Vagina (tissue), 2 donors: ENCODE results near the gene IBA57. TPM values are rescaled to one million over a fixed set of nuclear protein-coding genes. Genes with fewer than 3 reads are reported as not detected.

Experiments used
- DNase-seq, 2 donors: peaks; one replicate each; pipeline ENCODE4 v3.0.0-alpha.2; 2017; ENCODE audit errors: extremely low spot score in 2 of 2
- H3K27ac ChIP-seq: fragments of 200-600 bp; sonication (generic); one replicate; pipeline ENCODE4 v1.5.1; 2019
- H3K27me3 ChIP-seq: fragments of 200-600 bp; sonication (generic); one replicate; pipeline ENCODE4 v1.5.1; 2019
- H3K36me3 ChIP-seq, 2 donors: fragments of 200-600 bp; sonication (generic); one replicate each; pipeline ENCODE4 v1.5.1; 2017 to 2019
- H3K4me1 ChIP-seq: fragments of 200-600 bp; sonication (generic); one replicate; pipeline ENCODE4 v1.5.1; 2019
- H3K4me3 ChIP-seq, 2 donors: fragments of 200-600 bp; sonication (generic); 1 replicate in 1 of 2; 2 replicates in 1 of 2; pipeline ENCODE4 v1.5.1; 2016 to 2019
- H3K9me3 ChIP-seq: fragments of 200-600 bp; sonication (generic); one replicate; pipeline ENCODE4 v1.5.1; 2019
- POLR2A ChIP-seq, 2 donors: fragments of 450-650 bp; IDR thresholded peaks; one replicate each; pipeline ENCODE4 v1.6.1; 2017; ENCODE audit warnings: antibody characterized with exemption in 2 of 2, mild to moderate bottlenecking in 2 of 2, moderate library complexity in 2 of 2
- POLR2AphosphoS5 ChIP-seq, 2 donors: sonication (generic); formaldehyde crosslinking; IDR thresholded peaks; one replicate each; pipeline ENCODE4 v1.9.0; 2017; ENCODE audit warnings: antibody characterized with exemption in 2 of 2, mild to moderate bottlenecking in 2 of 2, low read depth in 1 of 2; ENCODE audit not compliant: insufficient read depth in 1 of 2
- intact Hi-C: fragments of 100-400 bp; cut with DNase I; formaldehyde crosslinking; loops from one replicate; pipeline ENCODE4 v1.15.1; 2023
- total RNA-seq: library from RNA; depleted of rRNA; stranded (reverse); fragments of >200 nt; gene quantifications from one replicate; pipeline ENCODE4 v1.2.3, GENCODE V29; 2016
- TF ChIP-seq, protein P1 (sequence below), 3 experiments: fragments of 450-650 bp in 2 of 3; fragments of 200-600 bp in 1 of 3; sonication (generic) in 1 of 3; IDR thresholded peaks; one replicate each; pipeline ENCODE4 v1.5.1; 2017 to 2019; ENCODE audit warnings: antibody characterized with exemption in 3 of 3, mild to moderate bottlenecking in 2 of 3, moderate library complexity in 2 of 3

The IBA57 gene
- total RNA-seq, 1 donor from 2014 or later: 3.4 TPM

DNA sequence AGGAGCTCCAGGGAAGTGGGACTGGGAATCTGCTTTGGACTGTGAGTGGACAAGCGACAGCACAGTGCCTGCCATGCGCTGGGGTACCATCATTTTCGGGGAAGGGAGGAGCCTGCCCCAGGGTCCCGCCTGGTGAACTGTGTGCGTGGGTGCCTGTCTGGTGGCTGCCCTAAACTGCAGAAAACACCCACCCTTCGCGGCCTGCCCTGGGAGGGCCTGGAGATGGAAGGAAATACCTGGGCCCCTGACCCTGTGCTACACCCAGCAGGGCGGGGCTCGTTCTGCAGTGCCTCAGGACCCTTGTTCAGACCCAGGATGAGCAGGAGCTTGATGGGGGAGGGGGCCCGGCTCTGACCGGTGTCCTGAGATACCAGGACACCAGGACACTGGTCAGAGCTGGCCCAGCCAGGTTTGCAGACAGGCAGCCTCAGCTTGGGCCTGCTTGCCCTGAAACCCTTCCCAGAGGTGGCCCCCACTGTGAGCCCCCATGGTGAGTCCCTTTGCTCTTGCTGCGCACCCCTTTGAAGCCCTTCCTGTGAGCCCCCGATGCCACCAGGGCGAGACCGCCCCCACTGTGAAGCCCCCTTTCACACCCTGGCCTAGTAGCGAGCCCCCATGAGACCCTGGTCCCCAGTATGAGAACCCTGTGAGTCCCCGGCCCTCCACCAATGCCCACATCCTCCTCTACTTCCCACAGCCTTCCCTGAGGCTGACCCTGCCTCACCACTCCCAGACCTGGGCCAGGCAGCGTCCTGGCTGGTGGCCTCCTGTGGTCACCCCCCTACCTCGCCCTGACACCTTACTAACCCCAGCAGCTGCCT lies 13.3 kb upstream of the IBA57 start:
- Histone ChIP-seq H3K27me3 (no peaks in the 10 kb centered on the region), H3K4me1 (peaks cover 62% of the 10 kb centered on the region), H3K9me3 (no peaks in the 10 kb centered on the region), H3K4me3 (no peak overlapping the region), H3K27ac (peak overlapping the region; percentile 89), H3K36me3 (no peaks in the 10 kb centered on the region)
- TF ChIP-seq POLR2AphosphoS5 (IDR thresholded peaks at IDR 0.05; ENCODE audit: insufficient read depth in 1 of 2, low read depth in 1 of 2) (no peak), POLR2A (IDR thresholded peaks at IDR 0.05) (no peak)
- TF ChIP-seq, protein P1, sequence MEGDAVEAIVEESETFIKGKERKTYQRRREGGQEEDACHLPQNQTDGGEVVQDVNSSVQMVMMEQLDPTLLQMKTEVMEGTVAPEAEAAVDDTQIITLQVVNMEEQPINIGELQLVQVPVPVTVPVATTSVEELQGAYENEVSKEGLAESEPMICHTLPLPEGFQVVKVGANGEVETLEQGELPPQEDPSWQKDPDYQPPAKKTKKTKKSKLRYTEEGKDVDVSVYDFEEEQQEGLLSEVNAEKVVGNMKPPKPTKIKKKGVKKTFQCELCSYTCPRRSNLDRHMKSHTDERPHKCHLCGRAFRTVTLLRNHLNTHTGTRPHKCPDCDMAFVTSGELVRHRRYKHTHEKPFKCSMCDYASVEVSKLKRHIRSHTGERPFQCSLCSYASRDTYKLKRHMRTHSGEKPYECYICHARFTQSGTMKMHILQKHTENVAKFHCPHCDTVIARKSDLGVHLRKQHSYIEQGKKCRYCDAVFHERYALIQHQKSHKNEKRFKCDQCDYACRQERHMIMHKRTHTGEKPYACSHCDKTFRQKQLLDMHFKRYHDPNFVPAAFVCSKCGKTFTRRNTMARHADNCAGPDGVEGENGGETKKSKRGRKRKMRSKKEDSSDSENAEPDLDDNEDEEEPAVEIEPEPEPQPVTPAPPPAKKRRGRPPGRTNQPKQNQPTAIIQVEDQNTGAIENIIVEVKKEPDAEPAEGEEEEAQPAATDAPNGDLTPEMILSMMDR (IDR thresholded peaks at IDR 0.05): no peak
- intact Hi-C loops: no loop called here
- DNase-seq: no peak

DNA sequence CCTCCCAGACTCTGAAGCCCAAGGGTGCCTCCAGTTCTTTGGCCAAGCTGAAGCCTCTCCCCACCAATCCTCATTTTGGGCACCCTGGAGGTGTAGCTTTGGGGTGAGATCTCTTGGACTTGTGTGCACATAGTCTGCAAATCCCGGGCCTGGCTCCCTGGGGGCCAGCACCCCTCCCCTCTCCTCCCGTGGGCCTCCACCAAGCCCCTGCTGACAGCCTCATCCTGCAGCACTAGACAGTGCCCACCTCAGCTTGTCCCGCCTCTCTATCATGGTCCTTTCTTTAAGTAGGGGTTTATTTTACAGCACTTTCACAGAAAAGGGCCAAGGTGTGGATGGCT lies 12.7 kb upstream of the IBA57 start:
- H3K4me3 ChIP-seq: no peak overlapping the region
- no peaks in the 10 kb centered on the region for H3K9me3 ChIP-seq
- H3K27me3 ChIP-seq: no peaks in the 10 kb centered on the region
- peaks cover 60% of the 10 kb centered on the region for H3K4me1 ChIP-seq
- intact Hi-C loops: no loop called here
- no peak overlapping the region for H3K27ac ChIP-seq
- H3K36me3 ChIP-seq: no peaks in the 10 kb centered on the region
- DNase-seq: no peak
- TF ChIP-seq, protein P1 (IDR thresholded peaks at IDR 0.05): no peak
- TF ChIP-seq POLR2A (IDR thresholded peaks at IDR 0.05): no peak
- TF ChIP-seq POLR2AphosphoS5 (IDR thresholded peaks at IDR 0.05; ENCODE audit: insufficient read depth in 1 of 2, low read depth in 1 of 2): no peak

DNA sequence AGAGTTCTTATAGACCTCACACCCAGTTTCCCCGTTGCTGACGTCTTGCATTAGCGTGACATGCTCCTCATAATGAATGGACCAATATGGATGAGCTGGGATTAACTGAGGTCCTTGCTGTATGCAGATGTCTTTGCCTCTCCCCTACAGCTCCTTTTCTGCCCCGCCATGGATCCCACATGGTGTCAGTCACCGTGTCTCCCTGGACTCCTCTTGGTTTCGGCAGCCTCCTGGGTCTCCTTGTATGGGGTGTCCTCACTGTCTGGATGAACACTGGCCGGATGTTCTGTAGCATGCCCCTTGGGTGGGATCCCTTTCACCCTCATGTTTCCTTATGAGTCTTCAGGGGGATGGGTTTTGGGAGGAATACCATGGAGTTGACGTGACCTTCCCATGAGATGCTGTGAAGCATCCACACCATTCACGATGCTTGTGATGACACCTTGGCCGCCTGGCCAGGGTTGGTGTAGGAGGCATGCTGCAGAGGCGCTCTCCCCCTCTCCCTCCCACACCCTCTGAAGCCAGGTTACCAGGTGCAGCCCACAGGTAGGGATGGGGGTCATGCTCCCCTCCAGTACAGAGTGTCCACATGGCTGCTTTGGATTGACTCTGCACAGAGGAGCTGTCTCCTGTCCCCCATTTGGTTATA lies 11.5 kb upstream of the IBA57 start:
- DNase-seq: no peak
- intact Hi-C loops: no loop called here
- Histone ChIP-seq H3K4me1 (peaks cover 47% of the 10 kb centered on the region), H3K4me3 (no peak overlapping the region), H3K27me3 (no peaks in the 10 kb centered on the region), H3K36me3 (no peaks in the 10 kb centered on the region), H3K27ac (no peak overlapping the region), H3K9me3 (no peaks in the 10 kb centered on the region)
- TF ChIP-seq, protein P1 (IDR thresholded peaks at IDR 0.05): no peak
- TF ChIP-seq POLR2AphosphoS5 (IDR thresholded peaks at IDR 0.05; ENCODE audit: insufficient read depth in 1 of 2, low read depth in 1 of 2) (no peak), POLR2A (IDR thresholded peaks at IDR 0.05) (no peak)

DNA sequence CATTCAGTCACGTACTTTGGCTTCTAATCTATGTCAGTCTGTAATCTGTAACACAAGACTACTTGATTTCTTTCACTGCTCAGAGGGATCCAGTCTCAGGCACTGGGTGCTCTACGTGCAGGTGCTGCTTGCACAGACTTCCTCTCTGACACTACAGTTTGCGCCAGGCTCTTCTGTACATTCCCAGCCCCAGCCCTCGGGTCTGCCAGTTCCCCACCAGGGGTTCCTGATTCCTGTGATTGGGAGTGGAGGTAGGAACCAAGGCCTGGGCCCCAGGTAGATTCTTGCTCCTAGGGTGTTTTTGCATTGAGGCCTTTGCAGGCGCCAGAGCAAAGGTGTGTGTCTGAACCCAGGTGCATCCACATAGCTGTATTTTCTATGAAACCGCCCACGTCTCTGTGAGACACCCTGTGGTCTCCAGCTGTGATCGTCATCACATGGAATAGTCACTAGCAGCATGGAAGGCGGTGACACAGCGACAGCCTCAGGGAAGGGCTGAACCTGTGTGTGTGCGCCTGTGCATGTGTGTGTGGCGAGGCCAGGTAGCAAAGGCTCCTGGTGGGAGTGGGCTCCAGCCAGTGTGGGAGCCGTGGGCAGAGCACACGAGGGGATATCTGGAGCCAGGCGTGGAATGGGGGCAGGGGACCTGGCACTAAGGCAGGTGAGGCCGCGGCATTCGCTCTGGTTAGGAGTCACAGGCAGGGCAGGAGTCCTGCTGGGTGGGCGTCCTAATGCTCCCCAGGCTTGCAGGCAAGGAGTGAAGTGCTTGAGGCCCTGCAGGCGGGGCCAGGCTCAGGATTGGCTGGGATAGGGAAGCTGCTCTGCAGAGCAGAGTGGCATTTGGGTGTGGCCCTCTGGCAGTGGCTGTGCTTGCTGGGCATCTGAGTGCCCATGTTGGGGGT lies 10.7 kb upstream of the IBA57 start:
- Histone ChIP-seq H3K27me3 (no peaks in the 10 kb centered on the region), H3K4me1 (peaks cover 39% of the 10 kb centered on the region), H3K9me3 (no peaks in the 10 kb centered on the region), H3K36me3 (no peaks in the 10 kb centered on the region), H3K27ac (no peak overlapping the region), H3K4me3 (no peak overlapping the region)
- TF ChIP-seq, protein P1 (IDR thresholded peaks at IDR 0.05): no peak
- no peak for TF ChIP-seq POLR2AphosphoS5 (IDR thresholded peaks at IDR 0.05; ENCODE audit: insufficient read depth in 1 of 2, low read depth in 1 of 2)
- no peak for TF ChIP-seq POLR2A (IDR thresholded peaks at IDR 0.05)
- DNase-seq: no peak
- intact Hi-C loops: no loop called here
